IPS-15b (cell line): ENCODE results near the gene MGME1.

Experiments used
- H3K27me3 ChIP-seq: one replicate; pipeline ENCODE4 v1.6.1; 2013; ENCODE audit warnings: low read length; ENCODE audit not compliant: control insufficient read depth, insufficient read depth
- H3K36me3 ChIP-seq: one replicate; pipeline ENCODE4 v1.6.1; 2013; ENCODE audit warnings: low read length; ENCODE audit not compliant: control insufficient read depth, insufficient read depth
- H3K4me1 ChIP-seq: one replicate; pipeline ENCODE4 v1.6.1; 2013; ENCODE audit warnings: mild to moderate bottlenecking, low read length; ENCODE audit not compliant: control insufficient read depth, insufficient read depth
- H3K4me3 ChIP-seq: one replicate; pipeline ENCODE4 v1.5.1; 2013; ENCODE audit warnings: low read depth, low read length
- H3K9ac ChIP-seq: one replicate; pipeline ENCODE4 v1.6.1; 2013; ENCODE audit warnings: low read depth, mild to moderate bottlenecking, low read length
- H3K9me3 ChIP-seq: one replicate; pipeline ENCODE4 v1.6.1; 2013; ENCODE audit warnings: mild to moderate bottlenecking, low read length; ENCODE audit not compliant: control insufficient read depth, insufficient read depth

MGME1 gene

DNA sequence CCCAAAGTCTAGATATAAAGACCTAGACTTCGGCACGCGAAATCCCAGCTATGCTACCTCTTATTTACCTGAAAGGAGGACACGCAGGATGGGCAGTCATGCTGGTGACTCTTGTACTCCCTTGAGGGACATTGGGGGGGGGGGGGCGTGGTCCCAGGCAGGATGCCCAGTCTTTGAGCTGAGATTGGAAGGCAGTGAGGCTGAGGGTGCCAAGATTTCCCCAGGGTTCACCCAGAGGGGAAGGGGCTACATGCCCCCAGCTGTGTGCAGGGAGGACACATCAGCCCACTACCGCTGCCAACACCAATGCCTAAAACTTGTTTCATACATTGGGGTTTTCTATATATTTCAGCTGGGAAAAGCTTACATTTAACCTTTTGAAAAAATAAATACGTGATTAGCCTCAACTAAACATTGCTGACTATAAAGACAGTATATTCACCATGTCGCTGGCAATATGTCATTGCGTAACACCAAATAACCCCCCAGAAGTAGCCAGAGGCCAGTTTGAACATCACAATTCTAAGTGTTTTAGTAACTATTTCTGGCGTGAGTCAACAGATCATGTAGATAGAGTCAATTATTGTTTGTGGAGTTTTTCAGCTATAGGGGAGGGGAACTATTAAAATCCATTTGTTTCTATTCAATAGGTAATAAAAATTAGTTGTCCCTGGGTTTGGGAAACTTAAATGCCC, 21.6 kb downstream of the MGME1 start:
- Histone ChIP-seq H3K9ac (no peak overlapping the region), H3K27me3 (no peaks in the 10 kb centered on the region), H3K36me3 (peaks cover 15% of the 10 kb centered on the region), H3K4me1 (no peaks in the 10 kb centered on the region), H3K9me3 (no peaks in the 10 kb centered on the region), H3K4me3 (no peak overlapping the region)

DNA sequence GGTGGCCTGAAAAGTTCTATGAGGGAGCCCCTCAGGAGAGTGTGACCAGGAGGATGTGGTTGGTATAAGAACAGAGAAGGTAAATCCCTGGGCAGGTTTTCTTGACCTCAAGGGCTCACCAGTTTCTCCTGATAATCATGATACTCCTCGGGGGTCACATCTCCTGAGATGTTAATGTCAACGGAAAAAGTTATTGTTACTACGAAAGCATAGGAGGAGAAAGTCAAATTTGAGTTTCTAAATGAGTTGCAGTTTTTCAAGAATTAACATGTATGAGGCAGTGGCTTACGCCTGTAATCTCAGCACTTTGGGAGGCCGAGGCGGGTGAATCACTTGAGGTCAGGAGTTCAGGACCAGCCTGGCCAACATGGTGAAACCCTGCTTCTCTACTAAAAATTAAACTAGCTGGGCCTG, 23.4 kb downstream of the MGME1 start:
- Histone ChIP-seq H3K4me1 (peaks cover 4% of the 10 kb centered on the region), H3K27me3 (no peaks in the 10 kb centered on the region), H3K9ac (no peak overlapping the region), H3K9me3 (no peaks in the 10 kb centered on the region), H3K36me3 (peaks cover 14% of the 10 kb centered on the region), H3K4me3 (no peak overlapping the region)

DNA sequence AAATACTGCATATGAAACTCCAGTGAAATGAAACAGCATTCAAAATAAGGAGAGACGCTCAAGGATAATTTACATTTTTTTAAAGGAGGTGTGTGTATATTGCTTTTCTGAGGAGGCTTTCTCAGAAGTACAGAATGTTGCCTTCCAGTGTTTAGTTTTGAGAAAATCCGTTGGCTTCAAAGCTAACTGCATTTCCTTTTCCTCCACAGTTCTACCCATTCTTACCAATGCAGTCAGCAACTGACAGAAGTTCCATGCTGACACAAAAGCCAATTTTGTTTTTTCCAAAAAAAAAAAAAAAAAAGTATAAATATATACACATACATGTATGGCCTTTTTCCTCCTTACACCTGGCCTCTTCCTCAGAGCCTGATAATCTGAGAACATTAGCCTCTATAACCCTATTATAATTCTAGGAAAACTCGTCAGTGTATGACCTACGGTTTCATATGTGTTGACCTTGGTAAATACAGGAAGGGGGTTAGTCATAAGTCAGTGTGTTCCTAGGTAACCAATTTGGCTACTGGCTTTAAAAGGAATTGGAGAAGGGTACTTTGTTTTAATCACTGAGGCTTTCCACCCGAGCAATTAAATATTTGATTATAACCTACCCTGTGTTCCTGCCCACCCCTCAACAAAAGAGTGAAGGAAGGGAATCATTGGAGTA, 24.2 kb downstream of the MGME1 start:
- no peaks in the 10 kb centered on the region for H3K9me3 ChIP-seq
- peaks cover 4% of the 10 kb centered on the region for H3K4me1 ChIP-seq
- no peak overlapping the region for H3K4me3 ChIP-seq
- H3K9ac ChIP-seq = no peak overlapping the region
- H3K36me3 ChIP-seq = peaks cover 14% of the 10 kb centered on the region
- no peaks in the 10 kb centered on the region for H3K27me3 ChIP-seq

DNA sequence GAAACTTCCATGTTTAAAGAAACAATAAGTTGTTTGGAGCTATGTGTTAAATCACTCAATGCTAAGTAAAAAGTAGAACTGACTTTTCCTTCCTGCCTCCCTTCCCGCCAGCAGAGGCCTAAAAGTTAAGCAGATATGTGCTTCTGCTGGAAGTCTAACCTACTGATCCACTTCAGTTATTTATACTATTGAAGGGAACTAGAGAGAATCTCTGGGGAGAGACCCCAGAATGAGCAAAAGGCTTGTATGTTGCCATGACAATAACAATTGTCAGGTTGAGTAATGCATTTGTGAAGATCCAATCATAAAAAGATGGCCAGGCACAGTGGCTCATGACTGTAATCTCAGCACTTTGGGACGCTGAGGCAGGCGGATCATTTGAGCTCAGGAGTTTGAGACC, 24.7 kb downstream of the MGME1 start:
- no peak overlapping the region for H3K4me3 ChIP-seq
- H3K36me3 ChIP-seq = peaks cover 11% of the 10 kb centered on the region
- peaks cover 4% of the 10 kb centered on the region for H3K4me1 ChIP-seq
- H3K9ac ChIP-seq = no peak overlapping the region
- H3K9me3 ChIP-seq = no peaks in the 10 kb centered on the region
- H3K27me3 ChIP-seq = no peaks in the 10 kb centered on the region

DNA sequence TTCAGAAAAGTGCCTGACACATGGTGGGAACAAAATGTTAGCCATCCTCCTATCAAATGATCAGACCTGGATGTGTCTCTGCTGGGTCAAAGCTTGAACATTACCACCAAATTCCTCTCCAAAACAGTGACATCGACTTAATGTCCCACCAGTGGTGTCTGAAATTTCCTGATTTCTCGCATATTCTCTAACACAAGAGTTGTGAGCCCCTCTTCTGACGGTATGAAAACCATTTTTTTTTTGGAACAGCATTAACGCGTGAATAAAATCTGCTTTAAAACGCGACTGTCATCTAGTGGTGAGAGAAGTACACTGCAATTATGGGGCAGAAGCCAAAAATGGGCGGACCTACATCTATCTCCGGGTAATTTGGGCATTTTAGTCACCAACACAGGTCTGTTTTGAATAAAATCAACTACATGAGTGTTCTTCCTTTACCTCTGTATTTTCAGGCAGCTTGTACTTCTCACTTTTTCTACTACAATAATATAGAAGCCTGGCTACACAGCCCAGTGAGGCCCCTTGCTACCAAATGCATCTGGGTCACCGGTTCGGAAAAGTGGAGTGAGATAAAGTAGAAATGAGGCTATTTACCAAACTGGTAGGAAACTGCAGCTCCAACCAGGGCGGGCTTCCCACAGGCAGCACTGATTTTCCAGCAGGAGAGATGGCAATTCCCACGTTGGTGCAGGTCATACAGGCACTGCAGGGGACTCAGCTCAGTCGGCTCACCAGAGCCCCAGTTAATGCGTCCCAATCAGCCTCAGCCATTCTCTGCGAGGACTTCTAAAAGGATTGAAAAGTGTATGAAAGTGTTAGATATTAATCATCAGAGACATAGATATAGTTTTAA, 27.4 kb downstream of the MGME1 start:
- H3K4me1 ChIP-seq = peaks cover 4% of the 10 kb centered on the region
- no peaks in the 10 kb centered on the region for H3K27me3 ChIP-seq
- H3K36me3 ChIP-seq = no peaks in the 10 kb centered on the region
- H3K4me3 ChIP-seq = no peak overlapping the region
- H3K9ac ChIP-seq = no peak overlapping the region
- no peaks in the 10 kb centered on the region for H3K9me3 ChIP-seq

DNA sequence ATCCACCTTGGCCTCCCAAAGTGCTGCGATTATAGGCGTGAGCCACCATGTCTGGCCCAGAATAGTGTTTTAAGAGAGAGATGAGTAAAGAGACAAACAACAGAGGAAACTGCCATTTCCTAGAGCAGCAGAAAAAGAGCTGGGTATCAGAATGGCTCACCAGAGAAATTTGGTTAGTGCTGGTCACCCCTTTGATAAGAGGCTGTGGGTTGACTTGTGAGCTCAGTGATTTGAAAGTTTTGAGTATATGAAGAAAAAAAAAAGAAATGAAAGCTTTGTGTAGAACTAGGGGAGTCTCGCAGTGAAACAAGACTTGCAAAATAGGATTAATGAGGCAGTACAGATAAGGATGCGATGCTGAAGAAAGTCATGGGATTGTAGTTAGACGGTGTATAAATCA, 29.6 kb downstream of the MGME1 start:
- Histone ChIP-seq H3K27me3 (no peaks in the 10 kb centered on the region), H3K9me3 (no peaks in the 10 kb centered on the region), H3K36me3 (no peaks in the 10 kb centered on the region), H3K4me1 (peaks cover 4% of the 10 kb centered on the region), H3K4me3 (no peak overlapping the region), H3K9ac (no peak overlapping the region)

DNA sequence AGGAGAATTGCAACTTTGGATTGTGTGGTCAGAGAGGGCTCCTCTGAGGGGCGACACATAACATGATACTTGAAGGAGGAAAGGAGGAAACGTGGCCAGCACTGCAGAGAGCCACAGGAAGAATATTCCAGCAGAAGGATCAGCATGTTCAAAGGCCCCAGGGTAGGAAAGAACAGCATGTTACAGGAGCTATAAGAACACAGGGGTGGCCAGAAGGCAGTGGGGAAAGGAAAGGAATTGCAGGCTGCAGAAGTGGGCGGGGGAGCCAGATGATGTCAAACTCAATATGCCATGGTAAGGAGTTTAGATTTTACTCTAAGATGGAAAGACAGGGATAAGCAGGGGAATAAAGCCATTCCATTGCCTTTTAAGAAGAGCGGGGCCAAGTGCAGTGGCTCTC, 30.7 kb downstream of the MGME1 start:
- Histone ChIP-seq H3K4me3 (no peak overlapping the region), H3K9me3 (no peaks in the 10 kb centered on the region), H3K36me3 (no peaks in the 10 kb centered on the region), H3K27me3 (no peaks in the 10 kb centered on the region), H3K4me1 (peaks cover 4% of the 10 kb centered on the region), H3K9ac (no peak overlapping the region)

DNA sequence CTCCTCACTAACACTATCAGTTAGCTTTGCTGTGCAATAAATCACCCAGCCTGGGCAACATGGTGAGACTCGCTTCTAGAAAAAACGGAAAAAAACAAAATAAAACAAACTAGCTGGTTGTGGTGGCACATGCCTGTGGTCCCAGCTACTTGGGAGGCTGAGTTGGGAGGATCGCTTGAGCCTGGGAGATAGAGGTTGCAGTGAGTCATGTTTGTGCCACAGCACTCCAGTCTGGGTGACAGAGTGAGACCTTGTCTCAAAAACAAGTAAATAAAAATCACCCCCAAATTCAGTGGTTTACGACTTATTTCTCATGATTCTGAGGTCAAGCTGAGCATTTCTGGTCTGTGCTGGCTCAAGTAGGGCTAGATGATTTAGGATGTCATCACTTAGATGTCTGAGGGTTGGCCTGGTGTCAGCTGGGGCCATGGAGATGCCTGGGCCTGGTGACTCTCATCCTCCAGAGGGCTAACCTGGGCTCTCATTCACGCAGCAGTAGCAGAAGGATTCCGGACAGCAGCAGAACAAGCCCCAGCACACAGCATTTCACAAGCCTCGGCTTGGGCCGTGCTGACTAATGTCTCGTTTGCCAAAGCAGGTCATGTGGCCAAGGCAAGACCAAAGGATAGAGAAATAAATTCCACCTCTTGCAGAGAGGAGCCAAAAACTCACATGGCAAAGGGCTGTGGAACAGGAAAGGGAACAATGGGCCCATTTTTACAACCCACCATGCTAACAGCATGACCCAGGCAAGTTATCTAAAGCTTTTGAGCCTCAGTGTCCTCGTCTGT, 32.5 kb downstream of the MGME1 start:
- no peak overlapping the region for H3K9ac ChIP-seq
- no peaks in the 10 kb centered on the region for H3K36me3 ChIP-seq
- no peak overlapping the region for H3K4me3 ChIP-seq
- no peaks in the 10 kb centered on the region for H3K9me3 ChIP-seq
- H3K27me3 ChIP-seq = no peaks in the 10 kb centered on the region
- peaks cover 4% of the 10 kb centered on the region for H3K4me1 ChIP-seq

DNA sequence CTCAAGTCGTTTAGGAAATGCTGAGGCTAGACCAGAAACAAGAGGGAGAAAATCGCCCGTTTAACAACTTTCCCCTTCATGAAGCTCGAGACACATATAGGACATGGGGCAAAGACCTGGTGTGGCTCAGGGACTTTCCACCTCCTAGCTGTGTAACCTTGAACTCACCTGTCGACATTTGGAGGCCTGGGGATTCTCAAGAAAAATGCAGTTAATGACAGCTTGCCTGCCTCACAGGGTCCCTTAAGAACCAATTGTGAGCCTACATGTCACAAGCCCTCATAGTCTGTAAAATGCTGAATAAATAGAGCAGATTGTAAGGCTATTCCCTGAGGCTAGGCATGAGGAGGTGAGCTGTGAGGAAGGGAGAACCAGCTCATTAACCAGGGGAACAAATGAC, 35.1 kb downstream of the MGME1 start:
- Histone ChIP-seq H3K9me3 (no peaks in the 10 kb centered on the region), H3K36me3 (no peaks in the 10 kb centered on the region), H3K4me3 (no peak overlapping the region), H3K27me3 (no peaks in the 10 kb centered on the region), H3K4me1 (peaks cover 3% of the 10 kb centered on the region), H3K9ac (no peak overlapping the region)

DNA sequence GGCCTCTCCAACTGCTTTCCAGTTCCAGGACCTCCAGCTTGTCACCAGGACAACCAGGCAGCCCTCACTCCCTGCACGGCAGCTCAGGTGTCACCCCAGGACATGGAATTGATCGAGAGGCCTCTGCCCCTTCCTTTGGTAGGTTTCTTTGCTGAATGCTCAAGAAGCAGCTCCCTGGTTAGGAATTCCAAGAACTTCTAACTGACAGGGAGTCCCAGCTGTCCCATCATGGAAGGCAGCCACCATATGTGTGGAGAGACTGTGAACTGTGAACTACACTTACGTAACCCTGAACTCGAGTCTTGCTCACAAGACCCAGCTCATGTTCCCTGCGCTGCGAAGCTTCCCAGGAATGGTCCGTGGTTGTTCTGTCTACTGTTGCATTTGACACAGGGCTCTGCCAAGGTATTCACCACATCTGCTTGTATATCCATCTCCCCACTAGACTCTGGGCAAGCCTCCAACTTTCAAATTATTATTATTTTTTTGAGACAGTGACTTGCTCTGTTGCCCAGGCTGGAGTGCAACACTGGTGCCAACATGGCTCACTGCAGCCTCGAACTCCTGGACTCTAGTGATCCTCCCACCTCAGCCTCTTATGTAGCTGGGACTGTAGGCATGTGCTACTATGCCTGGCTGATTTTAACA, 35.7 kb downstream of the MGME1 start:
- H3K4me1 ChIP-seq = peaks cover 3% of the 10 kb centered on the region
- H3K9me3 ChIP-seq = no peaks in the 10 kb centered on the region
- no peak overlapping the region for H3K9ac ChIP-seq
- no peak overlapping the region for H3K4me3 ChIP-seq
- H3K27me3 ChIP-seq = no peaks in the 10 kb centered on the region
- H3K36me3 ChIP-seq = no peaks in the 10 kb centered on the region
